PC-9 (cell line): ENCODE results near the gene GLB1L. TPM values are rescaled to one million over a fixed set of nuclear protein-coding genes. Genes with fewer than 3 reads are reported as not detected.

Experiments
- BruUV-seq: library from RNA; stranded (reverse); fragments of 400-500 nt; replicated peaks from 2 replicates; lab custom pipeline; 2021; lab: Mats Ljungman, UMichigan
- CTCF ChIA-PET: fragments of 300-600 bp; sonication (Branson Sonifier 250); formaldehyde crosslinking; loops from one replicate; lab custom pipeline; 2022; ENCODE audit warnings: antibody characterized with exemption; lab: Charles Lee
- POLR2A ChIA-PET: fragments of 300-600 bp; sonication (Branson Sonifier 250); formaldehyde crosslinking; loops from one replicate; lab custom pipeline; 2022; ENCODE audit warnings: antibody characterized with exemption; ENCODE audit not compliant: unreplicated experiment; lab: Charles Lee
- DNase-seq, 2 experiments: peaks; one replicate each; pipeline versions ENCODE4 v3.0.0 to v3.0.0-alpha.2; 2015 to 2022; ENCODE audit warnings: mixed read lengths in 1 of 2
- H2AFZ ChIP-seq: fragments of 200-600 bp; sonication (generic); 2 replicates; pipeline ENCODE4 v1.8.1; 2017; ENCODE audit warnings: antibody characterized with exemption
- H3F3A ChIP-seq: fragments of 200-600 bp; sonication (generic); 2 replicates; pipeline ENCODE4 v1.8.1; 2017; ENCODE audit warnings: antibody characterized with exemption, mild to moderate bottlenecking, low read depth; ENCODE audit not compliant: insufficient read depth
- H3K27ac ChIP-seq: fragments of 200-600 bp; sonication (generic); 2 replicates; pipeline ENCODE4 v1.6.1; 2016; ENCODE audit warnings: mixed run types
- H3K27me3 ChIP-seq: fragments of 200-600 bp; sonication (generic); 2 replicates; pipeline ENCODE4 v1.6.1; 2016; ENCODE audit warnings: low read depth, mixed run types; ENCODE audit not compliant: insufficient read depth
- H3K36me3 ChIP-seq: fragments of 200-600 bp; sonication (generic); 2 replicates; pipeline ENCODE4 v1.6.1; 2016; ENCODE audit warnings: low read depth, mixed run types
- H3K4me1 ChIP-seq: fragments of 200-600 bp; sonication (generic); replicated peaks from 2 replicates; pipeline ENCODE4 v1.6.1; 2016; ENCODE audit warnings: mixed run types; ENCODE audit not compliant: insufficient read depth
- H3K4me2 ChIP-seq: fragments of 200-600 bp; sonication (generic); 2 replicates; pipeline ENCODE4 v1.6.1; 2017; ENCODE audit warnings: mixed run types
- H3K4me3 ChIP-seq: fragments of 200-600 bp; sonication (generic); 2 replicates; pipeline ENCODE4 v1.6.1; 2016; ENCODE audit warnings: mixed run types
- H3K79me2 ChIP-seq: fragments of 200-600 bp; sonication (generic); 2 replicates; pipeline ENCODE4 v1.6.1; 2017; ENCODE audit warnings: low read depth, mixed run types
- H3K9me2 ChIP-seq: fragments of 200-600 bp; sonication (generic); 2 replicates; pipeline ENCODE4 v1.8.1; 2017; ENCODE audit warnings: mild to moderate bottlenecking; ENCODE audit not compliant: insufficient read depth
- H3K9me3 ChIP-seq: fragments of 200-600 bp; sonication (generic); 2 replicates; pipeline ENCODE4 v1.8.1; 2016; ENCODE audit warnings: low read depth; ENCODE audit not compliant: insufficient read depth
- H4K20me1 ChIP-seq: fragments of 200-600 bp; sonication (generic); 2 replicates; pipeline ENCODE4 v1.8.1; 2017; ENCODE audit not compliant: insufficient read depth
- EZH2 ChIP-seq: fragments of 200-600 bp; sonication (generic); IDR thresholded peaks from 2 replicates; pipeline ENCODE4 v1.8.0; 2017; ENCODE audit warnings: antibody characterized with exemption, low read depth
- intact Hi-C: fragments of 100-400 bp; cut with micrococcal nuclease; formaldehyde crosslinking; loops from one replicate; pipeline ENCODE4 v1.10.0; 2022; ENCODE audit not compliant: unreplicated experiment
- total RNA-seq: library from RNA; stranded (reverse); gene quantifications from 2 replicates; pipeline ENCODE4 v1.2.3, GENCODE V29; 2021
- TF ChIP-seq, protein P1 (sequence below): fragments of 200-600 bp; sonication (generic); conservative IDR thresholded peaks from 2 replicates; pipeline ENCODE4 v1.6.1; 2017; ENCODE audit warnings: mixed run types, antibody characterized with exemption, mild to moderate bottlenecking, moderate library complexity

GLB1L gene
- total RNA-seq, 1 experiment from 2014 or later: 10.8 TPM

DNA sequence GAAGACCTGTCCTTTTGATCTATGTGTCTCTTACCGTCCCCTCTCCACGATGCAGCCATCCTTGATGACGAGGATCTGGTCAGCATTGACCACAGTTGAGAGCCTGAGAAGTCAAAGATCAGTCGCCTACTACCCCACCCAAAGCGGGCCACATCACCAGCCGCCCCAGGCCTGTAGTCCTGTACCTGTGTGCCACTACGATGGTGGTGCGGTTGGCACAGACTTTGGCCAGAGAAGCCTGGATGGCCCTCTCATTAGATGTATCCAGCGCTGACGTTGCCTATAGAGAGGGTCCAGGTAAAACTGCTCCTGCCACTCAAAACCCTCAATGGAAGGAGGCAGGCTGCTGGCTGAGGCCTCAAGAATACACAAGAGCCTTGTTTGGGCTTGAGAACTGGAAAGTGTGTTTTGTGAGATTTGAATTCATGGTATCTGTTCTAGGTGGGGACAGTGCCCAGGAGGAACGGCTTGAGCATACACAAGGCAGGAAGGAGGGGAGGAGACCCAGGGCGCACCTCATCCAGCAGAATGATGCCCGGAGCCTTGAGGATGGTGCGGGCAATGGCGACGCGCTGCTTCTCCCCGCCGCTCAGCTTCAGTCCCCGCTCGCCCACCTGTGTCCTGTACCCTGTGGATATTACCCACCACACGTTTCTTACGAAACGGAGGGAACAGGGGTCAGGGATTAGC lies 34.9 kb downstream of the GLB1L start:
- BruUV-seq: no TSS peak
- Histone ChIP-seq H3K27me3 (no peaks in the 10 kb centered on the region), H3K4me1 (peaks cover 18% of the 10 kb centered on the region), H3K9me2 (no peaks in the 10 kb centered on the region), H3K4me2 (no peak overlapping the region), H3K27ac (no peak overlapping the region), H3F3A (peaks cover 14% of the 10 kb centered on the region; the same call in 1 of the 2 replicates), H3K4me3 (no peak overlapping the region), H3K36me3 (no peaks in the 10 kb centered on the region), H4K20me1 (no peaks in the 10 kb centered on the region), H3K79me2 (no peaks in the 10 kb centered on the region), H2AFZ (no peak overlapping the region), H3K9me3 (no peaks in the 10 kb centered on the region)
- TF ChIP-seq, protein P1, sequence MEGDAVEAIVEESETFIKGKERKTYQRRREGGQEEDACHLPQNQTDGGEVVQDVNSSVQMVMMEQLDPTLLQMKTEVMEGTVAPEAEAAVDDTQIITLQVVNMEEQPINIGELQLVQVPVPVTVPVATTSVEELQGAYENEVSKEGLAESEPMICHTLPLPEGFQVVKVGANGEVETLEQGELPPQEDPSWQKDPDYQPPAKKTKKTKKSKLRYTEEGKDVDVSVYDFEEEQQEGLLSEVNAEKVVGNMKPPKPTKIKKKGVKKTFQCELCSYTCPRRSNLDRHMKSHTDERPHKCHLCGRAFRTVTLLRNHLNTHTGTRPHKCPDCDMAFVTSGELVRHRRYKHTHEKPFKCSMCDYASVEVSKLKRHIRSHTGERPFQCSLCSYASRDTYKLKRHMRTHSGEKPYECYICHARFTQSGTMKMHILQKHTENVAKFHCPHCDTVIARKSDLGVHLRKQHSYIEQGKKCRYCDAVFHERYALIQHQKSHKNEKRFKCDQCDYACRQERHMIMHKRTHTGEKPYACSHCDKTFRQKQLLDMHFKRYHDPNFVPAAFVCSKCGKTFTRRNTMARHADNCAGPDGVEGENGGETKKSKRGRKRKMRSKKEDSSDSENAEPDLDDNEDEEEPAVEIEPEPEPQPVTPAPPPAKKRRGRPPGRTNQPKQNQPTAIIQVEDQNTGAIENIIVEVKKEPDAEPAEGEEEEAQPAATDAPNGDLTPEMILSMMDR: no peak
- TF ChIP-seq EZH2: no peak
- ChIA-PET CTCF (interaction anchor here (0.6 kb wide), 1 partner anchor 85 kb away, joined by 4 read pairs; no protein-coding TSS in a partner anchor), POLR2A (no interaction called here)
- DNase-seq: no peak
- intact Hi-C loops: no loop called here

DNA sequence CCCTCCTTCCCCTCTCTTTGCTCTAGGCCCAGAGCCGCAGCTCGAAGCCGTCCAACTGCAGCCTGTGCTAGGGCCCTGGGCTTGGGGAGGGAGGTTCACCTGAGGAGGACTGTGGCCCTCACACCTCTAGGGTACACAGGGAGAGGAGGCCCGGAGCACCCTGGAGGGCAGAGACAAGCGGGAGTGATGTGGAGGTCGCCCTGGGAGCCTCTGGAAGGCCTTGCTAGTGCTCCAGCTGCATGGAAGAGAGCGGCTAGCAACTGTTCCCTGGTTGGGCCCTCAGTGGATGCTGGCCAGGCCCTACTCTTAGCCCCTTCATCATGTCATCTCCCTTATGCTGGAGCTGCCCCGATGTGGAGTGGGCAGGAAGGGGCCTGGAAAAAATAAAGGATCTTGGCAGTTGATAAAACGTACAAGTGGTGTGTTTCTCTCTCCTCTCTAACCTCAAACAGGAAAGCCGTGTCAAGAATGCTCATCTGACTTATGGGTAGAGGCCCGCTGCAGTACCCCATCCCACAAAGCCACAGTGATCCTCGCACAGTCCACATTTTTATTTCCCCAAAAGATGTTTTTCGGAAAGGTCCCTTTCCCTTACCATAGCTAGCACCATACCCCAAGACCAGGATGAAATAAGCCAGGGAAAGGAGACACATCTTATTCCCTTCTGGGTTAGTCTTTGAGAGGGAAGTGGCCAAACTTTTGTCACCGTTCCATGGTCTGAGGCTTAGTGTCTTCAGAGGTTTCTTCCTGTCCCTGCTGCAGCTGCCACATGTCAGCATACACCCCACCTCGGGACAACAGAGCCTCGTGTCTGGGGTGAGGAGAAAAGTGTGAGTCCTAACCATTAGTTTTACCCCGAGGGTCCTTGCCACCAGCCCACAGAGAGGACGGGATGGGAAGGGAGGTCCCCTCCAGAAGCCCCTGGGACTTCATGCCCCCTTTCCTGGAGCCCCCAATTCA lies 35.7 kb downstream of the GLB1L start:
- Histone ChIP-seq H3K4me1 (peaks cover 18% of the 10 kb centered on the region), H3K9me2 (no peaks in the 10 kb centered on the region), H3K36me3 (no peaks in the 10 kb centered on the region), H3K9me3 (no peaks in the 10 kb centered on the region), H4K20me1 (no peaks in the 10 kb centered on the region), H3K27me3 (no peaks in the 10 kb centered on the region), H3K4me3 (no peak overlapping the region), H3K4me2 (no peak overlapping the region), H3F3A (peaks cover 14% of the 10 kb centered on the region; the same call in 1 of the 2 replicates), H3K27ac (no peak overlapping the region), H3K79me2 (no peaks in the 10 kb centered on the region), H2AFZ (no peak overlapping the region)
- BruUV-seq: no TSS peak
- DNase-seq: no peak
- TF ChIP-seq EZH2: no peak
- TF ChIP-seq, protein P1: no peak
- CTCF ChIA-PET: no interaction called here
- POLR2A ChIA-PET: no interaction called here
- intact Hi-C loops: no loop called here
